Right lobe of liver (tissue), 4 donors: ENCODE measurements around the gene URGCP.

ENCODE experiments used
- CTCF ChIP-seq, 4 donors: fragments of 200-600 bp in 3 of 4; fragments of 450-650 bp in 1 of 4; IDR thresholded peaks; one replicate each; pipeline versions ENCODE4 v1.5.1 to v1.8.0; 2016 to 2022; ENCODE audit warnings: antibody characterized with exemption in 4 of 4, mild to moderate bottlenecking in 2 of 4
- POLR2A ChIP-seq: fragments of 450-650 bp; IDR thresholded peaks from one replicate; pipeline ENCODE4 v1.6.1; 2017; ENCODE audit warnings: antibody characterized with exemption, mild to moderate bottlenecking
- donor health status: DM: no; HTN: no; CAD: no.
- donor health status: DM: no; HTN: no; CAD: no.
- donor health status: DM: no; HTN: yes; CAD: no.

GRCh38 chr7:43849047-43849446, 57.3 kb downstream of the URGCP start:
- TF ChIP-seq CTCF (IDR thresholded peaks at IDR 0.05) = no peak
- no peak for TF ChIP-seq POLR2A
